H1 (cell line): ENCODE results near the gene MBD3. TPM values are rescaled to one million over a fixed set of nuclear protein-coding genes. Genes with fewer than 3 reads are reported as not detected.

ENCODE experiments used
- CTCF ChIA-PET: fragments of 300-600 bp; sonication (Branson Sonifier 250); formaldehyde crosslinking; loops from one replicate; lab custom pipeline; 2021; ENCODE audit not compliant: partially characterized antibody; lab: Charles Lee
- POLR2A ChIA-PET: fragments of 300-600 bp; sonication (Branson Sonifier 250); formaldehyde crosslinking; loops from one replicate; lab custom pipeline; 2021; ENCODE audit warnings: inconsistent platforms; ENCODE audit not compliant: partially characterized antibody; lab: Charles Lee
- DNase-seq, 2 experiments: peaks; one replicate each; pipeline versions ENCODE4 v3.0.0 to v3.0.0-alpha.2; 2010 to 2022; ENCODE audit warnings: low spot score in 2 of 2, low read depth in 1 of 2, mixed read lengths in 1 of 2
- FAIRE-seq: peaks from 2 replicates; lab custom pipeline; 2011; peaks lifted over from hg19 to GRCh38; lab: Jason Lieb, UNC
- H2AFZ ChIP-seq: 2 replicates; pipeline ENCODE4 v1.8.1; 2012; ENCODE audit warnings: low read length, inconsistent platforms
- H2AK5ac ChIP-seq: 2 replicates; pipeline ENCODE4 v1.6.1; 2013; ENCODE audit warnings: low read depth, low read length
- H2BK120ac ChIP-seq: replicated peaks from 2 replicates; pipeline ENCODE3; 2013; ENCODE audit warnings: low read depth, low read length, inconsistent platforms
- H2BK12ac ChIP-seq: 2 replicates; pipeline ENCODE4 v1.6.1; 2013; ENCODE audit warnings: low read depth, low read length
- H2BK15ac ChIP-seq: 2 replicates; pipeline ENCODE4 v1.6.1; 2013; ENCODE audit warnings: low read length
- H2BK20ac ChIP-seq: 2 replicates; pipeline ENCODE4 v1.6.1; 2013; ENCODE audit warnings: low read length
- H2BK5ac ChIP-seq: 2 replicates; pipeline ENCODE4 v1.6.1; 2013; ENCODE audit warnings: low read depth, low read length
- H3K14ac ChIP-seq: 2 replicates; pipeline ENCODE4 v1.6.1; 2013; ENCODE audit warnings: inconsistent platforms; ENCODE audit not compliant: insufficient read length
- H3K18ac ChIP-seq: 2 replicates; pipeline ENCODE4 v1.6.1; 2013; ENCODE audit warnings: low read length; ENCODE audit errors: extremely low read depth
- H3K23ac ChIP-seq: 2 replicates; pipeline ENCODE4 v1.6.1; 2013; ENCODE audit warnings: inconsistent platforms; ENCODE audit not compliant: insufficient read length
- H3K23me2 ChIP-seq: 2 replicates; pipeline ENCODE4 v1.6.1; 2013; ENCODE audit warnings: low read depth, low read length
- H3K27ac ChIP-seq: 2 replicates; pipeline ENCODE4 v1.6.1; 2011; ENCODE audit warnings: low read depth, low read length, inconsistent platforms
- H3K27me3 ChIP-seq, 4 experiments: replicated peaks in 1 of 4; 1 replicate in 1 of 4; 2 replicates in 3 of 4; pipeline versions ENCODE4 v1.6.1 to v1.8.1; 2011 to 2013; ENCODE audit warnings: low read length in 3 of 4, mild to moderate bottlenecking in 3 of 4, inconsistent platforms in 2 of 4, mixed read lengths in 2 of 4, moderate library complexity in 1 of 4; ENCODE audit not compliant: control insufficient read depth in 3 of 4, insufficient read depth in 3 of 4; ENCODE audit errors: extremely low read depth in 1 of 4
- H3K36me3 ChIP-seq, 4 experiments: 2 replicates each; pipeline versions ENCODE4 v1.6.1 to v1.8.1; 2011 to 2013; ENCODE audit warnings: mild to moderate bottlenecking in 4 of 4, low read length in 3 of 4, moderate library complexity in 2 of 4, control low read depth in 1 of 4, inconsistent platforms in 1 of 4; ENCODE audit not compliant: insufficient read depth in 4 of 4, control insufficient read depth in 2 of 4
- H3K4ac ChIP-seq: replicated peaks from 2 replicates; pipeline ENCODE3; 2013; ENCODE audit warnings: low read length, low read depth, mixed read lengths, inconsistent platforms; ENCODE audit not compliant: insufficient read length
- H3K4me1 ChIP-seq, 4 experiments: replicated peaks in 1 of 4; 1 replicate in 1 of 4; 2 replicates in 3 of 4; pipeline versions ENCODE4 v1.6.1 to v1.8.1; 2011 to 2013; ENCODE audit warnings: low read length in 3 of 4, inconsistent platforms in 2 of 4, mixed read lengths in 1 of 4; ENCODE audit not compliant: insufficient read depth in 4 of 4, control insufficient read depth in 3 of 4
- H3K4me2 ChIP-seq, 2 experiments: 2 replicates each; pipeline versions ENCODE4 v1.6.1 to v1.8.1; 2011 to 2013; ENCODE audit warnings: low read depth in 2 of 2, low read length in 2 of 2, control low read depth in 1 of 2, inconsistent platforms in 1 of 2, mild to moderate bottlenecking in 1 of 2; ENCODE audit not compliant: insufficient read depth in 1 of 2
- H3K4me3 ChIP-seq, 4 experiments: fragments of 200-600, 300-600 bp in 1 of 4; sonication (generic), shearing (Covaris generic), sonication (Bioruptor Twin) in 1 of 4; 2 replicates each; pipeline versions ENCODE4 v1.5.1 to v1.8.1; 2011 to 2016; ENCODE audit warnings: low read length in 4 of 4, low read depth in 3 of 4, control low read depth in 2 of 4, inconsistent platforms in 2 of 4, mild to moderate bottlenecking in 2 of 4, mixed read lengths in 1 of 4, moderate library complexity in 1 of 4; ENCODE audit not compliant: insufficient read depth in 2 of 4; ENCODE audit errors: extremely low read depth in 1 of 4
- H3K56ac ChIP-seq: replicated peaks from 2 replicates; pipeline ENCODE3; 2013; ENCODE audit warnings: low read depth, mild to moderate bottlenecking, mixed read lengths, low read length, inconsistent platforms; ENCODE audit not compliant: insufficient read length
- H3K79me1 ChIP-seq: 2 replicates; pipeline ENCODE4 v1.6.1; 2013; ENCODE audit warnings: low read depth, low read length, control low read depth
- H3K79me2 ChIP-seq, 2 experiments: 2 replicates each; pipeline versions ENCODE4 v1.6.1 to v1.8.1; 2012 to 2013; ENCODE audit warnings: low read length in 2 of 2, mild to moderate bottlenecking in 2 of 2, inconsistent platforms in 1 of 2; ENCODE audit not compliant: insufficient read depth in 2 of 2, control insufficient read depth in 1 of 2
- H3K9ac ChIP-seq, 4 experiments: replicated peaks in 1 of 4; 1 replicate in 1 of 4; 2 replicates in 3 of 4; pipeline versions ENCODE4 v1.6.1 to v1.8.1; 2011 to 2013; ENCODE audit warnings: low read depth in 3 of 4, low read length in 3 of 4, control low read depth in 2 of 4, mild to moderate bottlenecking in 2 of 4, moderate library complexity in 2 of 4, inconsistent platforms in 1 of 4; ENCODE audit errors: extremely low read depth in 1 of 4
- H3K9me3 ChIP-seq, 2 experiments: 2 replicates each; pipeline versions ENCODE4 v1.6.1 to v1.8.1; 2012 to 2013; ENCODE audit warnings: mild to moderate bottlenecking in 2 of 2, moderate library complexity in 2 of 2, control low read depth in 1 of 2, inconsistent platforms in 1 of 2, low read depth in 1 of 2, low read length in 1 of 2, mixed read lengths in 1 of 2; ENCODE audit not compliant: insufficient read depth in 2 of 2
- H4K20me1 ChIP-seq, 2 experiments: replicated peaks in 1 of 2; 2 replicates each; pipeline versions ENCODE3 to v1.8.1; 2011 to 2013; ENCODE audit warnings: inconsistent platforms in 2 of 2, low read length in 2 of 2, mild to moderate bottlenecking in 1 of 2; ENCODE audit not compliant: insufficient read depth in 2 of 2, control insufficient read depth in 1 of 2
- H4K5ac ChIP-seq: 2 replicates; pipeline ENCODE4 v1.6.1; 2013; ENCODE audit warnings: low read length, low read depth, mixed read lengths, inconsistent platforms; ENCODE audit not compliant: insufficient read length
- H4K8ac ChIP-seq: 2 replicates; pipeline ENCODE4 v1.8.0; 2013; ENCODE audit warnings: mild to moderate bottlenecking, moderate library complexity, low read length, inconsistent platforms; ENCODE audit not compliant: insufficient read depth; ENCODE audit errors: extremely low read depth
- H4K91ac ChIP-seq: replicated peaks from 2 replicates; pipeline ENCODE3; 2013; ENCODE audit warnings: low read length, mixed read lengths, inconsistent platforms; ENCODE audit not compliant: insufficient read length
- CBX8 ChIP-seq: fragments of 300-800, 300-1000 bp; sonication (generic); IDR thresholded peaks from 2 replicates; pipeline ENCODE4 v1.7.1; 2016; ENCODE audit warnings: low read depth, low read length, borderline replicate concordance
- GTF2F1 ChIP-seq: IDR thresholded peaks from 2 replicates; pipeline ENCODE4 v1.6.1; 2012; ENCODE audit warnings: low read depth, low read length, improper control_type of control experiment, borderline replicate concordance
- HDAC2 ChIP-seq, 2 experiments: fragments of 300-600 bp in 1 of 2; sonication (generic) in 1 of 2; IDR thresholded peaks; 2 replicates each; pipeline ENCODE4 v1.6.1; 2011 to 2012; ENCODE audit warnings: low read depth in 2 of 2, low read length in 2 of 2, mild to moderate bottlenecking in 2 of 2, moderate library complexity in 2 of 2, borderline replicate concordance in 1 of 2, inconsistent platforms in 1 of 2
- KDM4A ChIP-seq: IDR thresholded peaks from one replicate; pipeline ENCODE4 v1.7.1; 2012; ENCODE audit warnings: low read depth, mild to moderate bottlenecking, moderate library complexity, low read length, inconsistent platforms; ENCODE audit not compliant: severe bottlenecking
- PHF8 ChIP-seq: fragments of 200-600 bp; sonication (generic); conservative IDR thresholded peaks from 2 replicates; pipeline ENCODE4 v1.7.1; 2012; ENCODE audit warnings: low read depth, mild to moderate bottlenecking, inconsistent platforms, low read length, moderate library complexity
- RNF2 ChIP-seq: fragments of 200-900, 300-1000 bp; sonication (generic); IDR thresholded peaks from 2 replicates; pipeline ENCODE4 v1.7.1; 2016; ENCODE audit warnings: borderline replicate concordance, low read depth, mild to moderate bottlenecking, antibody characterized with exemption, low read length; ENCODE audit not compliant: poor library complexity, severe bottlenecking; ENCODE audit errors: missing control alignments
- USF2 ChIP-seq: IDR thresholded peaks from 2 replicates; pipeline ENCODE4 v1.6.1; 2011; ENCODE audit warnings: low read length, improper control_type of control experiment
- ZNF274 ChIP-seq: IDR thresholded peaks from 2 replicates; pipeline ENCODE4 v1.7.0; 2012; ENCODE audit warnings: low read length, borderline replicate concordance; ENCODE audit errors: extremely low read depth
- WGBS, 2 experiments: shearing (Covaris generic) in 1 of 2; methylation state at CpG; one replicate each; pipeline versions ENCODE4 v1.1.6 to v1.1.7; 2013 to 2015; ENCODE audit warnings: low lambda C conversion rate in 2 of 2, mixed read lengths in 2 of 2, inconsistent platforms in 1 of 2, low coverage in 1 of 2, missing lambda C conversion rate in 1 of 2; ENCODE audit not compliant: insufficient replicate concordance in 2 of 2, insufficient coverage in 1 of 2, insufficient read length in 1 of 2; ENCODE audit errors: extremely low coverage in 1 of 2, missing lambda C conversion rate in 1 of 2; 5-methylcytosine and 5-hydroxymethylcytosine counted together
- polyA plus RNA-seq, 7 experiments: library from polyadenylated mRNA; depleted of rRNA in 3 of 7; stranded (reverse) in 5 of 7; unstranded in 2 of 7; fragments of >200 nt in 5 of 7; fragments of 200-250 nt in 2 of 7; gene quantifications; 1 replicate in 5 of 7; 2 replicates in 1 of 7; 4 replicates in 1 of 7; pipeline versions ENCODE4 v1.2.1 to v1.2.3, GENCODE V29; 2011 to 2013; ENCODE audit warnings: missing spikeins in 2 of 7, mixed read lengths in 2 of 7
- total RNA-seq: library from RNA; stranded (reverse); fragmentation: NEBNext Ultra II Directional; extraction: Animal tissue kit (Norgen Biotek cat#: 25700); gene quantifications from 2 replicates; pipeline ENCODE4 v1.2.1, GENCODE V29; 2021

Gene MBD3
- total and polyA plus RNA-seq, 2 of the 8 experiments (the other 6 are each of a cell fraction or from before 2014, with no cell fraction given): 88.2 to 110 TPM

GRCh38 chr19:1524287-1524971, 68.2 kb downstream of the MBD3 start:
- no peaks in the 10 kb centered on the region for H3K79me1 ChIP-seq
- H3K4ac ChIP-seq: peak overlapping the region; percentile 98
- FAIRE-seq (peak; percentile 77), DNase-seq (no peak)
- ChIA-PET CTCF (interaction anchor here (0.6 to 1.5 kb wide), 5 partner anchors 10 to 298 kb away, joined by 3 to 4 read pairs (median 3); no protein-coding TSS in a partner anchor), POLR2A (interaction anchor here (1.0 to 1.4 kb wide), 2 partner anchors 18 to 258 kb away, joined by 3 to 4 read pairs; no protein-coding TSS in a partner anchor)
- H4K8ac ChIP-seq: peak overlapping the region; percentile 51
- no peaks in the 10 kb centered on the region for H3K79me2 ChIP-seq
- H3K4me3 ChIP-seq: peak overlapping the region in 3 of 4 experiments; percentile 25 to 57 (median 35); a peak in 5 of 8 replicates
- no peak overlapping the region for H4K5ac ChIP-seq
- H4K20me1 ChIP-seq: peaks cover 8 to 15% of the 10 kb centered on the region in 2 experiments
- H3K36me3 ChIP-seq: no peaks in the 10 kb centered on the region; a peak in 1 of 8 replicates
- peak overlapping the region; percentile 94 for H2AK5ac ChIP-seq
- H3K4me2 ChIP-seq: peak overlapping the region; percentile 73 to 97
- no peak overlapping the region for H2BK120ac ChIP-seq
- H3K18ac ChIP-seq: 0 out of 2 replicates have a peak overlapping the region, but pooled peaks have one; percentile 4
- peaks cover 0 to 3% (median 1%) of the 10 kb centered on the region in 4 experiments; a peak in 3 of 7 replicates for H3K4me1 ChIP-seq
- H4K91ac ChIP-seq: no peak overlapping the region
- peak overlapping the region; percentile 77; the same call in 1 of the 2 replicates for H2BK15ac ChIP-seq
- peak overlapping the region; percentile 30 for H3K56ac ChIP-seq
- peaks cover 8% of the 10 kb centered on the region; the same call in 1 of the 2 replicates for H3K23me2 ChIP-seq
- no peak overlapping the region for H2AFZ ChIP-seq
- H2BK20ac ChIP-seq: no peak overlapping the region; the same call in 1 of the 2 replicates
- H3K27me3 ChIP-seq: peaks cover 19 to 34% (median 31%) of the 10 kb centered on the region in 4 experiments
- H3K14ac ChIP-seq: no peak overlapping the region
- no peak overlapping the region for H2BK5ac ChIP-seq
- H3K27ac ChIP-seq: no peak overlapping the region
- WGBS, 2 experiments: 48% methylated on average over 6 of the region's 49 CpGs; no CpG with 5 or more reads in 1 of the 2 experiments
- peak overlapping the region; percentile 40; the same call in 1 of the 2 replicates for H2BK12ac ChIP-seq
- peak overlapping the region; percentile 83 for H3K23ac ChIP-seq
- H3K9ac ChIP-seq: peak overlapping the region in 1 of 4 experiments; percentile 57; a peak in 2 of 7 replicates
- no peaks in the 10 kb centered on the region for H3K9me3 ChIP-seq
- TF ChIP-seq PHF8 (no peak), ZNF274 (no peak), CBX8 (no peak), USF2 (no peak), RNF2 (no peak), HDAC2 (IDR thresholded peaks at IDR 0.05; ENCODE audit: borderline replicate concordance in 1 of 2, low read depth in 2 of 2, low read length in 2 of 2) (no peak), KDM4A (peak; percentile 39), GTF2F1 (no peak)
